Measurements from ENCODE around the gene COL18A1.

The COL18A1 gene

GRCh38 chr21:45427331-45428271, 22.6 kb downstream of the COL18A1 start:
- TF ChIP-seq EZH2 (IDR thresholded peaks at IDR 0.05; ENCODE audit: borderline replicate concordance, low read depth, low read length, severe bottlenecking) = no peak
- no peak for TF ChIP-seq CTCF (IDR thresholded peaks at IDR 0.05; ENCODE audit: borderline replicate concordance, extremely low read depth, low read length, poor library complexity, severe bottlenecking)
- Histone ChIP-seq H4K20me1 (ENCODE audit: insufficient read depth, low read length) (no peaks in the 10 kb centered on the region; the same call in 1 of the 2 replicates), H3K4me1 (ENCODE audit: insufficient read depth, low read length) (no peaks in the 10 kb centered on the region)

GRCh38 chr21:45428534-45428933, 23.6 kb downstream of the COL18A1 start:
- H3K9me3 ChIP-seq (ENCODE audit: insufficient read depth, low read length, severe bottlenecking) = no peaks in the 10 kb centered on the region
- H4K20me1 ChIP-seq (ENCODE audit: insufficient read depth, low read length) = no peaks in the 10 kb centered on the region; the same call in 1 of the 2 replicates
- H3K4me3 ChIP-seq (ENCODE audit: low read depth in 1 of 2, low read length in 2 of 2) = no peak overlapping the region
- H3K79me2 ChIP-seq (ENCODE audit: insufficient read depth, low read length) = no peaks in the 10 kb centered on the region
- H2AFZ ChIP-seq (ENCODE audit: low read depth, low read length) = no peak overlapping the region
- H3K36me3 ChIP-seq (ENCODE audit: insufficient read depth, low read length) = no peaks in the 10 kb centered on the region
- DNase-seq (no peak), ATAC-seq (ENCODE audit: insufficient read depth, low read depth) (no peak)
- H3K27ac ChIP-seq (ENCODE audit: low read length) = no peak overlapping the region
- no peak overlapping the region for H3K9ac ChIP-seq (ENCODE audit: low read depth, low read length)
- no peak overlapping the region for H3K4me2 ChIP-seq (ENCODE audit: insufficient read depth, low read length)
- TF ChIP-seq EZH2 (IDR thresholded peaks at IDR 0.05; ENCODE audit: borderline replicate concordance, low read depth, low read length, severe bottlenecking) (no peak), CTCF (IDR thresholded peaks at IDR 0.05; ENCODE audit: borderline replicate concordance, extremely low read depth, low read length, poor library complexity, severe bottlenecking) (no peak)
- H3K27me3 ChIP-seq (ENCODE audit: insufficient read depth, low read length, poor library complexity) = no peaks in the 10 kb centered on the region
- H3K4me1 ChIP-seq (ENCODE audit: insufficient read depth, low read length) = no peaks in the 10 kb centered on the region

More at GRCh38 chr21:45427331-45428271, 22.6 kb downstream of the COL18A1 start:
- H3K79me2 ChIP-seq (ENCODE audit: insufficient read depth, low read length) = no peaks in the 10 kb centered on the region
- H3K9me3 ChIP-seq (ENCODE audit: insufficient read depth, low read length, severe bottlenecking) = no peaks in the 10 kb centered on the region
- H3K27me3 ChIP-seq (ENCODE audit: insufficient read depth, low read length, poor library complexity) = no peaks in the 10 kb centered on the region
- ATAC-seq (ENCODE audit: insufficient read depth, low read depth) (no peak), DNase-seq (no peak)
- H3K4me2 ChIP-seq (ENCODE audit: insufficient read depth, low read length) = no peak overlapping the region
- no peak overlapping the region for H2AFZ ChIP-seq (ENCODE audit: low read depth, low read length)
- H3K9ac ChIP-seq (ENCODE audit: low read depth, low read length) = no peak overlapping the region
- no peak overlapping the region for H3K27ac ChIP-seq (ENCODE audit: low read length)
- no peak overlapping the region for H3K4me3 ChIP-seq (ENCODE audit: low read depth in 1 of 2, low read length in 2 of 2)
- no peaks in the 10 kb centered on the region for H3K36me3 ChIP-seq (ENCODE audit: insufficient read depth, low read length)

- Histone ChIP-seq H3K9ac (ENCODE audit: low read depth, low read length) (no peak overlapping the region), H3K9me3 (ENCODE audit: insufficient read depth, low read length, severe bottlenecking) (no peaks in the 10 kb centered on the region), H3K4me1 (ENCODE audit: insufficient read depth, low read length) (no peaks in the 10 kb centered on the region), H3K4me2 (ENCODE audit: insufficient read depth, low read length) (no peak overlapping the region), H3K36me3 (ENCODE audit: insufficient read depth, low read length) (no peaks in the 10 kb centered on the region), H3K4me3 (ENCODE audit: low read depth in 1 of 2, low read length in 2 of 2) (no peak overlapping the region), H3K79me2 (ENCODE audit: insufficient read depth, low read length) (no peaks in the 10 kb centered on the region), H4K20me1 (ENCODE audit: insufficient read depth, low read length) (no peaks in the 10 kb centered on the region; the same call in 1 of the 2 replicates), H3K27ac (ENCODE audit: low read length) (no peak overlapping the region), H3K27me3 (ENCODE audit: insufficient read depth, low read length, poor library complexity) (no peaks in the 10 kb centered on the region), H2AFZ (ENCODE audit: low read depth, low read length) (no peak overlapping the region)
- TF ChIP-seq EZH2 (IDR thresholded peaks at IDR 0.05; ENCODE audit: borderline replicate concordance, low read depth, low read length, severe bottlenecking) = no peak
- TF ChIP-seq CTCF (IDR thresholded peaks at IDR 0.05; ENCODE audit: borderline replicate concordance, extremely low read depth, low read length, poor library complexity, severe bottlenecking) = no peak
- ATAC-seq (ENCODE audit: insufficient read depth, low read depth) (peak; percentile 45; the same call in 1 of the 3 replicates), DNase-seq (no peak)
Measured at GRCh38 chr21:45429221-45430175, 24.5 kb downstream of the COL18A1 start.
